SH-SY5Y (cell line): ENCODE data around the gene C14orf93.

Source experiments
- GATA2 ChIP-seq: IDR thresholded peaks from 2 replicates; pipeline ENCODE4 v1.6.1; 2011; ENCODE audit warnings: mild to moderate bottlenecking, low read depth, low read length
- GATA3 ChIP-seq: IDR thresholded peaks from 2 replicates; pipeline ENCODE4 v1.6.1; 2011; ENCODE audit warnings: low read depth, mild to moderate bottlenecking, low read length, moderate library complexity

DNA sequence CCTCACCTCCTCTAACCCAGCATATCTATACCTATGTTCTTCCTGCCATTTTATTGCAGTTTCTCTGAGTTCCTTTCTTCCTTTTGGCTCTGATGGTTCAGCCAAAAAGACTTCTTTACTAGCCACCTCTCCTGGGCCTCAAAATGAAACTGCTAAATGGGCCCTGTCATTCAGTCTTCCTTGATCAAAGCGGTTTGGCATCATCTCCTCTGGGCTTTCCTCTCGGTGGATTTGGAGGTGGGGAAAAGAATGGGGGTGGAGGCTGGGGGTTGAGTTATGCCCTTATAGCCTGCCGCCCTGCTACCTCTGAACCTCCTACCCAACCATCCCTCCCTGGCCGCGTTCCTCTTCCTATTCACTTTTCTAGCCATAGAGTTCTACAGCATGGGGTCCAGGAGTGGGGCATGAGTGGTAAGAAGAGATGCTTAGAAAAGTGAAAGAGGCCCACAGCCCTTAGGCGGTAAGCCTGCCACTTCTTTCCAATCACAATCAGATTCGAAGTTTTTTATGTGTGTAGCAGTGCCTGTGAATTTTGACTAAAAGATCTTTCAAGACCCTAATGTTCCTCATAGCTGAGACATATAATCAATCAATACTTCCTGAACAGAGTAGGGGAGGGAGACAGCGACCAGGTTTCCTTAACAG is 30.1 kb downstream of the C14orf93 start:
- TF ChIP-seq GATA2 = no peak
- TF ChIP-seq GATA3 = no peak
